SK-N-SH (cell line): Measurements from ENCODE around the gene AIMP1. TPM values are rescaled to one million over a fixed set of nuclear protein-coding genes. Genes with fewer than 3 reads are reported as not detected.

Source experiments
- CTCF ChIA-PET: fragments of 300-600, 350-600 bp; formaldehyde crosslinking; extraction: SDS; loops from one replicate; lab custom pipeline; 2021; lab: Yijun Ruan, JAX
- POLR2A ChIA-PET: fragments of 350-600 bp; sonication (Branson Sonifier 250); formaldehyde crosslinking; extraction: SDS; loops from one replicate; lab custom pipeline; 2020; ENCODE audit warnings: antibody characterized with exemption, inconsistent platforms; lab: Yijun Ruan, JAX
- DNase-seq: peaks from one replicate; pipeline ENCODE4 v3.0.0; 2012
- H2AFZ ChIP-seq: fragments of 200-600 bp; sonication (generic); 2 replicates; pipeline ENCODE4 v1.8.1; 2016; ENCODE audit warnings: antibody characterized with exemption, mild to moderate bottlenecking, low read depth
- H3F3A ChIP-seq: fragments of 200-600 bp; sonication (generic); replicated peaks from 2 replicates; pipeline ENCODE3; 2016; ENCODE audit warnings: antibody characterized with exemption, mild to moderate bottlenecking; ENCODE audit not compliant: insufficient read depth
- H3K27ac ChIP-seq, 2 experiments: fragments of 200-500 bp in 1 of 2; fragments of 200-600 bp in 1 of 2; sonication (Bioruptor generic) in 1 of 2; sonication (generic), shearing (Covaris generic) in 1 of 2; 2 replicates each; pipeline versions ENCODE4 v1.5.1 to v1.6.1; 2014 to 2016; ENCODE audit warnings: low read depth in 2 of 2, inconsistent platforms in 1 of 2, low read length in 1 of 2, mild to moderate bottlenecking in 1 of 2, mixed read lengths in 1 of 2
- H3K27me3 ChIP-seq: fragments of 200-600 bp; sonication (generic), shearing (Covaris generic); 2 replicates; pipeline ENCODE4 v1.6.1; 2016; ENCODE audit warnings: mixed run types; ENCODE audit not compliant: insufficient read depth
- H3K36me3 ChIP-seq, 2 experiments: fragments of 200-500 bp in 1 of 2; fragments of 200-600 bp in 1 of 2; sonication (Bioruptor generic) in 1 of 2; sonication (generic) in 1 of 2; replicated peaks in 1 of 2; 2 replicates each; pipeline versions ENCODE3 to v1.5.1; 2014 to 2016; ENCODE audit warnings: low read length in 1 of 2, mild to moderate bottlenecking in 1 of 2; ENCODE audit not compliant: insufficient read depth in 2 of 2, control insufficient read depth in 1 of 2
- H3K4me1 ChIP-seq, 2 experiments: fragments of 200-500 bp in 1 of 2; fragments of 200-600 bp in 1 of 2; sonication (Bioruptor generic) in 1 of 2; sonication (generic), shearing (Covaris generic) in 1 of 2; 2 replicates each; pipeline versions ENCODE4 v1.5.1 to v1.6.1; 2014 to 2016; ENCODE audit warnings: low read depth in 1 of 2, low read length in 1 of 2, mixed run types in 1 of 2; ENCODE audit not compliant: insufficient read depth in 2 of 2, control insufficient read depth in 1 of 2
- H3K4me2 ChIP-seq: fragments of 200-600 bp; sonication (generic), shearing (Covaris generic); 2 replicates; pipeline ENCODE4 v1.6.1; 2017; ENCODE audit warnings: mixed run types
- H3K4me3 ChIP-seq, 2 experiments: fragments of 200-500 bp in 1 of 2; fragments of 200-600 bp in 1 of 2; sonication (Bioruptor generic) in 1 of 2; sonication (generic), shearing (Covaris generic) in 1 of 2; 2 replicates each; pipeline versions ENCODE4 v1.5.1 to v1.8.1; 2014 to 2016; ENCODE audit warnings: low read depth in 2 of 2, inconsistent platforms in 1 of 2, low read length in 1 of 2, mild to moderate bottlenecking in 1 of 2, mixed read lengths in 1 of 2, moderate library complexity in 1 of 2
- H3K79me2 ChIP-seq: fragments of 200-600 bp; sonication (generic); 2 replicates; pipeline ENCODE4 v1.8.1; 2017; ENCODE audit warnings: mild to moderate bottlenecking; ENCODE audit not compliant: insufficient read depth
- H3K9ac ChIP-seq: fragments of 200-600 bp; sonication (generic); 2 replicates; pipeline ENCODE4 v1.6.1; 2017; ENCODE audit warnings: mixed run types
- H3K9me2 ChIP-seq: fragments of 200-600 bp; sonication (generic); 2 replicates; pipeline ENCODE4 v1.6.1; 2017; ENCODE audit warnings: mixed run types
- H3K9me3 ChIP-seq: fragments of 200-600 bp; sonication (generic); 2 replicates; pipeline ENCODE4 v1.6.1; 2017; ENCODE audit warnings: mixed run types, mild to moderate bottlenecking, moderate library complexity
- H4K20me1 ChIP-seq: fragments of 200-600 bp; sonication (generic); 2 replicates; pipeline ENCODE4 v1.6.1; 2017; ENCODE audit warnings: mild to moderate bottlenecking, mixed run types; ENCODE audit not compliant: insufficient read depth
- EZH2phosphoT487 ChIP-seq: fragments of 200-600 bp; sonication (generic); IDR thresholded peaks from 2 replicates; pipeline ENCODE4 v1.6.1; 2017; ENCODE audit warnings: low read depth, mixed run types, mild to moderate bottlenecking, antibody characterized with exemption, moderate library complexity, borderline replicate concordance
- FOXM1 ChIP-seq: IDR thresholded peaks from 2 replicates; pipeline ENCODE4 v1.4.0; 2012; ENCODE audit warnings: low read depth, mild to moderate bottlenecking
- MEF2A ChIP-seq: IDR thresholded peaks from 2 replicates; pipeline ENCODE4 v1.4.0; 2012; ENCODE audit warnings: low read depth, borderline replicate concordance
- MXI1 ChIP-seq: IDR thresholded peaks from 2 replicates; pipeline ENCODE4 v1.6.1; 2012; ENCODE audit warnings: mild to moderate bottlenecking, low read depth, low read length, improper control_type of control experiment
- SMC3 ChIP-seq: IDR thresholded peaks from 2 replicates; pipeline ENCODE4 v1.6.1; 2012; ENCODE audit warnings: low read depth, low read length, improper control_type of control experiment
- TAF1 ChIP-seq: IDR thresholded peaks from 2 replicates; pipeline ENCODE4 v1.6.1; 2012; ENCODE audit warnings: low read depth, mild to moderate bottlenecking, low read length, moderate library complexity, borderline replicate concordance
- WGBS: methylation state at CpG from one replicate; pipeline ENCODE4 v1.1.6; 2017; ENCODE audit warnings: low lambda C conversion rate; 5-methylcytosine and 5-hydroxymethylcytosine counted together
- polyA plus RNA-seq, 3 experiments: library from polyadenylated mRNA; depleted of rRNA; stranded (reverse); fragments of >200 nt; gene quantifications; 2 replicates each; pipeline ENCODE4 v1.2.3, GENCODE V29; 2012
- TF ChIP-seq, protein P1 (sequence below): IDR thresholded peaks from 2 replicates; pipeline ENCODE4; 2012
- TF ChIP-seq, protein P2 (sequence below): IDR thresholded peaks from 2 replicates; pipeline ENCODE4 v1.4.0; 2012; ENCODE audit warnings: low read depth
- TF ChIP-seq, protein P3 (sequence below): fragments of 150-350 bp; IDR thresholded peaks from 2 replicates; pipeline ENCODE4 v1.6.1; 2016; ENCODE audit warnings: mild to moderate bottlenecking, low read depth, low read length

The AIMP1 gene
- polyA plus RNA-seq, 1 of the 3 experiments (the other 2 are of a cell fraction), result 14.0 TPM

DNA sequence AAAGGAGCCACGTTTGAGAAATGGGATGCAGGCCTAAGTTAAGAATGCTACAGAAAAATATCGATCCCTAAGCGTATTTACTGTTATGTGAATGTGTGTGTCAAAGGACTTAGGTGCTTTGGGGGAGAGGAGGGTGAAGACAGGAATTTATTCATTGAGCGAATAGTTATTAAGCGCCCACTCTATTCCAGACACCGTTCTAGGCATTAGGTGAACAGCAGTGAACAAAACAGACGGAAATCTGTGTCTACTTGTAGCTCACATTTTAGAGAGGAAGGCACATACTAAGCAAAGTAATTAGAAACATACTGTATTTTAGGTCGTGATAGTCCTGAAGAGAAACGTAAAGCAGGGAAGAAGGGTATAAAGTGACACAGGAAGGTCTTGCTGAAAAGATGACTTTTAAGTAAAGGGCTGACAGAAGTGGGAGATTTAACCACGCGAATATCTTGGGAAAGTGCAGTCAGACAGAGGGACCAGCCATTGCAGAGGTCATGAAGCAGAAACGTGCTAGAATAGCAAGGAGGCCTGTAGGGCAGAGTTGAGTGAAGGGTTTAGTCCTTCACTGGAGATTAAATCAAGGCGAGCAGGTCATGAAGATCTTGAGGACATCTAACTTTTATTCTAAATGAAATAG, 541 bp downstream of the AIMP1 start:
- Histone ChIP-seq H3K27ac (peak overlapping the region; percentile 94 to 100), H3K9ac (peak overlapping the region; percentile 92), H3K4me1 (peaks cover 11 to 23% of the 10 kb centered on the region in 2 experiments; a peak in 3 of 4 replicates), H4K20me1 (no peaks in the 10 kb centered on the region), H3K9me3 (no peaks in the 10 kb centered on the region), H3K79me2 (peaks cover 90% of the 10 kb centered on the region), H2AFZ (peak overlapping the region; percentile 91), H3K9me2 (no peaks in the 10 kb centered on the region), H3K4me2 (peak overlapping the region; percentile 94), H3K4me3 (peak overlapping the region; percentile 98 to 99), H3K36me3 (peaks cover 0 to 8% of the 10 kb centered on the region in 2 experiments), H3K27me3 (no peaks in the 10 kb centered on the region), H3F3A (peaks cover 22% of the 10 kb centered on the region)
- WGBS, result 2% methylated on average over 13 of the region's 13 CpGs
- CTCF ChIA-PET, result no interaction called here
- no peak for TF ChIP-seq TAF1
- peak; percentile 19; the same call in 1 of the 2 replicates for TF ChIP-seq MXI1
- TF ChIP-seq MEF2A, result no peak
- POLR2A ChIA-PET, result no interaction called here
- DNase-seq, result peak; percentile 12

DNA sequence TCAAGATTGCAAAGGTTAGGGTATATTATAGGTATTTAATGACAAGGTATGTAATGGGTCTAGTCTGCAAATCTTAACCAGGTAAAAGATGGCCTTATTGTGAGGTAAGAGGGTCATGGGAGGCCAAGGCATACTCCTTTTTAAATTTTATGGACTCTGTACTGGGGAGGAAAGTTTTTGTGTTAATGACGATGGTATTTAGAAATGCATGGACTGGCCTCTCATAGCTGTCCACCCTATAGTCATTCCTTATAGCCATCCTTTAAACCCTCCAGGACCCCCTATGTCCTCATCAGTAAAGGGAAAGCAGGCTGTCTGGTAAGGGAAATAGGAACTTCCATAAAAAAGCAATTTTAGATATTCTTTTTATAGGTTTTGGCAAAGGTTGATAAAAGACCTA, 1.5 kb downstream of the AIMP1 start:
- H3K4me1 ChIP-seq, result peaks cover 11 to 20% of the 10 kb centered on the region in 2 experiments; a peak in 3 of 4 replicates
- CTCF ChIA-PET, result interaction anchor here (1.2 kb wide), 1 partner anchor 11 kb away, joined by 3 read pairs; no protein-coding TSS in a partner anchor
- H3K4me3 ChIP-seq, result peak overlapping the region; percentile 98 to 99

More for the DNA sequence above, 1.5 kb downstream of the AIMP1 start:
- H3K9me3 ChIP-seq, result no peaks in the 10 kb centered on the region
- no peaks in the 10 kb centered on the region for H3K27me3 ChIP-seq
- 100% methylated on average over 1 of the region's 1 CpG for WGBS
- H3K4me2 ChIP-seq, result peak overlapping the region; percentile 94
- no peak for TF ChIP-seq SMC3
- no peak for TF ChIP-seq FOXM1
- TF ChIP-seq, protein P1, sequence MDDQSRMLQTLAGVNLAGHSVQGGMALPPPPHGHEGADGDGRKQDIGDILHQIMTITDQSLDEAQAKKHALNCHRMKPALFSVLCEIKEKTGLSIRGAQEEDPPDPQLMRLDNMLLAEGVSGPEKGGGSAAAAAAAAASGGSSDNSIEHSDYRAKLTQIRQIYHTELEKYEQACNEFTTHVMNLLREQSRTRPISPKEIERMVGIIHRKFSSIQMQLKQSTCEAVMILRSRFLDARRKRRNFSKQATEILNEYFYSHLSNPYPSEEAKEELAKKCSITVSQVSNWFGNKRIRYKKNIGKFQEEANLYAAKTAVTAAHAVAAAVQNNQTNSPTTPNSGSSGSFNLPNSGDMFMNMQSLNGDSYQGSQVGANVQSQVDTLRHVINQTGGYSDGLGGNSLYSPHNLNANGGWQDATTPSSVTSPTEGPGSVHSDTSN, result no peak
- TF ChIP-seq, protein P2, sequence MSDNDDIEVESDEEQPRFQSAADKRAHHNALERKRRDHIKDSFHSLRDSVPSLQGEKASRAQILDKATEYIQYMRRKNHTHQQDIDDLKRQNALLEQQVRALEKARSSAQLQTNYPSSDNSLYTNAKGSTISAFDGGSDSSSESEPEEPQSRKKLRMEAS, result no peak
- TF ChIP-seq EZH2phosphoT487, result no peak
- TF ChIP-seq, protein P3, sequence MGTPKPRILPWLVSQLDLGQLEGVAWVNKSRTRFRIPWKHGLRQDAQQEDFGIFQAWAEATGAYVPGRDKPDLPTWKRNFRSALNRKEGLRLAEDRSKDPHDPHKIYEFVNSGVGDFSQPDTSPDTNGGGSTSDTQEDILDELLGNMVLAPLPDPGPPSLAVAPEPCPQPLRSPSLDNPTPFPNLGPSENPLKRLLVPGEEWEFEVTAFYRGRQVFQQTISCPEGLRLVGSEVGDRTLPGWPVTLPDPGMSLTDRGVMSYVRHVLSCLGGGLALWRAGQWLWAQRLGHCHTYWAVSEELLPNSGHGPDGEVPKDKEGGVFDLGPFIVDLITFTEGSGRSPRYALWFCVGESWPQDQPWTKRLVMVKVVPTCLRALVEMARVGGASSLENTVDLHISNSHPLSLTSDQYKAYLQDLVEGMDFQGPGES, result no peak
- no peaks in the 10 kb centered on the region for H3K9me2 ChIP-seq
- H2AFZ ChIP-seq, result no peak overlapping the region
- no peak overlapping the region; a peak in 1 of 4 replicates for H3K27ac ChIP-seq
- H4K20me1 ChIP-seq, result no peaks in the 10 kb centered on the region
- H3K9ac ChIP-seq, result peak overlapping the region; percentile 92; the same call in 1 of the 2 replicates
- peaks cover under 1 to 8% of the 10 kb centered on the region in 2 experiments for H3K36me3 ChIP-seq
- H3K79me2 ChIP-seq, result peaks cover 95% of the 10 kb centered on the region
- DNase-seq, result no peak
- POLR2A ChIA-PET, result no interaction called here
- peaks cover 22% of the 10 kb centered on the region for H3F3A ChIP-seq
